ENCODE measurements around the gene VWDE. TPM values are rescaled to one million over a fixed set of nuclear protein-coding genes. Genes with fewer than 3 reads are reported as not detected.
A peak's percentile ranks its signal among the peaks of the same experiment; 100 is the strongest.
"Not testable (repeated sequence)": the region's sequence is repeated elsewhere in the genome, so short reads cannot be mapped to it uniquely, and the experiment has no call there.

Gene VWDE
- total RNA-seq (2014; rRNA removed) = 0.11 and 0.51 TPM in 2 replicates
- polyA plus RNA-seq (2012) = not detected

DNA sequence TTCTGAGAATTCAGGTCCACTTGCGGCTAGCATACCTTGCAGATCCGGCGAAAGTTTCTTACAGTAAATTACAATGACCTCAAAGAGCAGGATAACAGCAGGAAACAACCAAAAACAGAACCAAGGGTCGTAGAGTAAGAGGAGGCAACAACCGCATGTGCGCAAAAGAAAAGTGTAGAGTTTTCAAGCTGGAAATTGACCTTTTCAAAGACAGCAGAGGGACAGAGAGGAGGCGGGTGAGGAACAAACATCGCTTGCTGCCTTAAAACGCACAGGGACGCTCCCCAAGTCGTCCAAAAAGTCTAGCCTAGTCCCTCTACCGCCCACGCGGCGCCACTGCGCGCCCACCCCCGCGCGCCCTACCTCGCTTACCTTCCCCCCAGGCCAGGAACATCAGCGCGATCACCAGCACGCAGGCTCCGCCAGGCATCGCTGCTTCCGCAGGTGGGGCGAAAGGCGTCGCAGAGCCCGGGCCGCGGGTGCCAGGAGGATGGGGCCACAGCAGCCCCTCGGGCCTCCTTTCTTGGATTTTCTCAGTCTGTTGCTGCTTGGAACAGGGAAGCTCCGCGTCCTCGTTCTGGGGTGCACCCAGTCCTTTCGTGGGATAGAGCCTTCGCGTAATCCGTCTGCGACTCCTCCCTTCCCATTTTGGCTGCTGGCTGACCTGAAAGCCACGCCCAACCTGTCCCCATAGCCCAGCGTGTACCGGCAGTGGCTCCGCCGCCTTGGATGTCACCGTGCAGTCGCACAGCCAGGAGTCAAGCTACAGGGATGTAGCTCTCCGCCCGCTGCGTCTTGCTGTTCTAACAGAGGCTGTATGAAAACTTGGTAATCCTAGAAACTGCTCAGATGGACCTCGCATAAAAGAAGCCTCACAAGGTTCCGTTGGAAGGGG is at the start of gene VWDE:
Gene VWDE, minus strand, starts transcription at position 579 of the 895 bp plus-strand sequence. Its CDS starts 149 bp downstream, at position 430.
- peak; percentile 5 for DNase-seq (ENCODE audit: low read depth)

- not testable (repeated sequence) for DNase-seq (ENCODE audit: low read depth)
These were observed 49.5 kb upstream of the VWDE start for GRCh38 chr7:12453136-12453535.

GRCh38 chr7:12450615-12451014 is 47.0 kb upstream of the VWDE start:
- no peak for DNase-seq (ENCODE audit: low read depth)

DNA sequence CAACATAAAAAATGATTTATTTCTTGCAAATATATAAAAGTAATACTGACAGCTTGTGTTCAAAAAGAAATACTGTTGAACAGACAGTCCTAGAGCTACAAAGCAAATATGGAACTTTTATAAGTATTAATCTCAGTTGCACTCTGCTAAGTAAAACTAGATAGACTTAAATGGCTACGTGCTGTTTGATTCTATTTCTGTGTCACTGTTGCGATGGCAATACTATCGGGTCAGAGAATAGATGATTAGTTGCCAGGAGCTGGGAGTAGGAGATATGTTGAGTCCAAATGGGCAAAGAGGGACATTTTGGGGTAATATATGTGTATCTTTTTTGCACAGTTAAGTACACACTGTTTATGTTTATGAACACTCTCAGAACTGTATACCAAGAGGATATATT is 41.1 kb upstream of the VWDE start:
- DNase-seq (ENCODE audit: low read depth) = no peak

DNA sequence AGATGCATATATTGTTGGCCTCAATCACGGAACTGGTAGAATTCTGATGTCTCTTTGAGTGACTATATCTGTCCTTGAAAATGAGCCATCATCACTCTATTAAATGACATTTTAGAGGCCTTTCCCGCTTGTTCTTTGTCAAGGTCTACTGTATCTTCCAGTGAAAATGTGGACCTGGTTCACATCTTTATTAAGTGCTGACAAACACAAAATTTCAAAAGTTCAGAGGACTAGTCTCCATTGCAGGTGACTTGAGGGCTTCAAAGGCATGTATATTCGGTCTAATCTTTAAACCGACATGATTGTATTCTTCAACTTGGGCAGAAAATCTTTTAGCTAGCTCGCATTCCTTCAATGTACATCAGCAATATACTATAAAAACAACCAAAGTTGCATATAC is 36.6 kb upstream of the VWDE start:
- DNase-seq (ENCODE audit: low read depth) = no peak

GRCh38 chr7:12436896-12437535 is 33.4 kb upstream of the VWDE start:
- DNase-seq (ENCODE audit: low read depth) = peak; percentile 64

GRCh38 chr7:12436126-12436525 is 32.5 kb upstream of the VWDE start:
- no peak for DNase-seq (ENCODE audit: low read depth)

GRCh38 chr7:12434012-12434642 is 30.5 kb upstream of the VWDE start:
- no peak for DNase-seq (ENCODE audit: low read depth)

DNA sequence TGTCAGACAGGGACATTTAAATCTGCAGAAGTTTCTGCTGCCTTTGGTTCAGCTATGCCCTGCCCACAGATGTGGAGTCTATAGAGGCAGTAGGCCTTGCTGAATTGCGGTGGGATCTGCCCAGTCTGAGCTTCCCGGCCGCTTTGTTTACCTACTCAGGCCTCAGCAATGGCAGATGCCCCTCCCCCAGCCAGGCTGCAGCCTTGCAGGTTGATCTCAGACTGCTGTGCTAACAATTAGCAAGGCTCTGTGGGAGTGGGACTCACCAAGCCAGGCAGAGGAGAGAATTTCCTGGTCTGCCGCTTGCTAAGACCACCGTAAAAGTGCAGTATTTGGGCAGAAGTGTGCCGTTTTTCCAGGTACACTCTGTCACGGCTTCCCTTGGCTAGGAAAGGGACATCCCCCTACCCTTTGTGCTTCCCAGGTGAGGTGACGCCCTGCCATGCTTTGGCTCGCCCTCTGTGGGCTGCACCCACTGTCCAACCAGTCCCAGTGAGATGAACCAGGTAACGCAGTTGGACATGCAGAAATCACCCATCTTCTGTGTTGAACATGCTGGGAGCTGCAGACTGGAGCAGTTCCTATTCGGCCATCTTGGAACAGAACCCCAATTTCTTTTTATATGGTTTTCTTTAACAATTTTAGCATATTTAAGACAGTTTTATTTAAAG is 28.4 kb upstream of the VWDE start:
- no peak for DNase-seq (ENCODE audit: low read depth)

DNA sequence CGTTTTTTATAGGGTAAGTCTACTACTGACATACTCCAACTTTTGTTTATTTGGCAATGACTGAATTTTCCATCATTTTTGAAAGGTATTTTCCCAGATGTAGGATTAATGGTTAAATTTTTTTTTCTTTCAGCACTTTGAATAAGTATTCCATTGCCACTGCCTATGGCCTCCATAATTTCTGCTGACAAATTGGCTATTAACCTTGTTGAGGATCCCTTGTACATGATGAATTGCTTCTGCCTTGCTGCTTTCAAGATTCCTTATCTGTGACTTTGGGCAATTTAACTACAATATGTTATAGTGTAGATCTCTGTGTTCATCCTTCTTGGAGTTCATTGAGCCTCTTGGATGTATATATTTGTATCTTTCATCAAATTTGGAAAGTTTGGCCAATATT is 21.6 kb upstream of the VWDE start:
- DNase-seq (ENCODE audit: low read depth) = no peak

DNA sequence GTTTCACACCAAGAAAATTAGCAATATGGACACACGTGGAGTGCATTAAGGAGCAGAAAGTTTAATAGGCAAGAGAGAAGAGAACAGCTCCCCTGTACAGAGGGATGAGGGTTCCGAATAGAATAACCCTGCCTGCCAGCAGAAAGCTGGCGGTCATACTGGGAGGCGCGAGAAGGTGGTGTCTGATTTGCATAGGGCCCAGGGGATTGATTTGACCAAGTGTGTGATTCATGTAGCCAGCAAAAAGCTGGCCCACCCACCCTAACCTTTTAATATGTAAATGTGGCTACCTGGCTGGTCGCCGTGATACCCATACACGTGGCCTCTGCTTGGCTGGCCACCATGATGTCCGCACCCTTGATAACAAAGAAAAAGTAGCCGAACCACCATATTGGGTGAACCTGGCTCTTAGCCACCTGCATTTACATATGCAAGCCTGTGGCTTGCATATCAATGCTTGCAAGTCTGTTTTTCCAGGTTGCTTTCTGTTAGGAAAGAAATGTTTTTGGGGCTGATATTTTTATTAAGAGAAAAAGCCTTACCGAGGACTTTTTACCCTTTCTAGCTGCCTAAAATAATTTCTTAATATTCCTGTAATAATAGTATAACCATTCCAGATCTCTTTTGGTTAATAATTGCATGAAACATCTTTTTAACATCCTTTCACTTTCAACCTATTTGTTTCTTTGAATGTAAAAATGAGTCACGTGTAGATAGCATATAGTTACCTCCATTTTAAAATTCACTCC is 20.5 kb upstream of the VWDE start:
- no peak for DNase-seq (ENCODE audit: low read depth)

DNA sequence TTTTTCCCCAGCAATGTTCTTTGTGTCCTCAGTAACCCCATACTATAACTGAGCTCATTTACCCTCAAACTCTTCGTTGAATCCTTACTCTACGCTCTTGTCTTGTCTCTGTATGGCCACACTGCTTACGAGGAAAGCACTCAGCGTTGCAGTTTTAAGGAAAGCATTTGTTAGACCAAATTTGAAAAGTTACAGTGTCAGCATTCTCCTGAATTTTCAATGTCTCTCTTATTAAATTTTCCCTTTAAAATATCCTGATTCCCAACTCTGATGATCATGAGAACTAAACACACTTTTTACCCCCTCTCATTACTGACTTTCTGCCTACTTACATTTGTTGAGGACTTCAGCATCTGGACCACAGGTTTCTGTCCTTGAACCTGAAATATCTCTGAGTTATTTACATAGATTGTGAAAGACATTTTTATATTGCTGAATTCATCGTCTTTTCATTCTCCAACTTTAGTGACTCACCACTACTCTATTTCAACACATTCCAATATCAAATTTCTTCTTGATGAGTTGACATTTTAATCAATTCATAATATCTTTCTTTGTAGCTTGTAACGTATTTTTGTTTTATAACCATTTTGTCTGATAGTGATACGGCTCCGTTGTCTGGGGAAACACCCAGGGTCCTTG is 19.8 kb upstream of the VWDE start:
- peak; percentile 72 for DNase-seq (ENCODE audit: low read depth)

- peak; percentile 66 for DNase-seq (ENCODE audit: low read depth)
These were observed 19.1 kb upstream of the VWDE start for GRCh38 chr7:12422554-12423320.

- DNase-seq (ENCODE audit: low read depth) = peak; percentile 54
These were observed 14.8 kb upstream of the VWDE start for GRCh38 chr7:12418452-12418851.

GRCh38 chr7:12415072-12415471 is 11.4 kb upstream of the VWDE start:
- DNase-seq (ENCODE audit: low read depth) = no peak

DNA sequence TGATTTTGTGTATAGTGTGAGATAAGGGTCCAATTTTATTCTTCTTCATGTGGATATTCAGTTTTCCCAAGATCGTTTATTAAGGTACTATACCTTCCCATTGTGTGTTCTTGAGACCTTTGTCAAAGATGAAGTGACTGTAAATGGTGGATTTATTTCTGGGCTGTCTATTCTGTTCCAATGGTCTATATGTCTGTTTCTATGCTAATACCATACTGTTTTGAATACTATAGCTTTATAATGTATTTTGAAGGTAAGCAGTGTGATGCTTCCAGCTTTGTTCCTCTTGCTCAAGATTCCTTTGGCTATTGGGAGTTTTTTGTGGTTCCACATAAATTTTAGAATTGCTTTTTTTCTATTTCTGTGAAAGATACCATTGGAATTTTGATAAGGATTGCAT is 8.7 kb upstream of the VWDE start:
- no peak for DNase-seq (ENCODE audit: low read depth)

- DNase-seq (ENCODE audit: low read depth) = no peak
These were observed 6.9 kb upstream of the VWDE start for GRCh38 chr7:12410523-12410922.

DNA sequence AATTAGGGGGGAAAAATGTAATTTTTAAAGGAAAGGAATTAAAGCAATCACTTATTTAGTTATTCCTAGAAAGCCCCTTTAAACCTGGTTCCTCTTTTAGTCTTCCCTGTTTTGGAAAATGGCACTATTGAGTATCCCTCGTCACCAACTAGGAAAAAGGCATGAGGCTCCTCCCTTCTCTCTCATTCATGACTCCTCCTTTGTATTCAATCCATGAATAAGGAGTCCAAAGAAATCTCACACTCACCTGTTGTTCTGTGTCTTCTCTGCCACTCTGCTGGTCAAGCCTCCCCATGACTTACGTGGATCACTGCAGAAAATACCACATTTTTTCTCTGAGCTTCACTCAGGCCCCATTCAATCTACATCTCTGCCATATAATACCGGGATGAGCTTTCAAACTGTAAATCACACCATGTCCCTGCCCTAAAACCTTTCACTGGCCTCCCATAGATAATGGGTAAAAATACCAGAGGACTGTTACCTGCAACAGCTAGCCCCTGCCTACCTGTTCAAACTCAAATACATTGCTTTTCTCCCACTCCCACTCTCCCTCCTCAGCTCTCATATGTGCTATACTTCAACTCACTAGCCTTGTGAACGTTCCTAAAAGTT is 5.5 kb upstream of the VWDE start:
- no peak for DNase-seq (ENCODE audit: low read depth)

- DNase-seq (ENCODE audit: low read depth) = not testable (repeated sequence)
These were observed 4.0 kb upstream of the VWDE start for GRCh38 chr7:12407652-12408051.
